NCI-H69 (cell line): ENCODE results near the gene MMP20.
A peak's percentile ranks its signal among the peaks of the same experiment; 100 is the strongest.

Experiments used
- DNase-seq: peaks from one replicate; lab custom pipeline; 2025; lab: John Stamatoyannopoulos, UW

The MMP20 gene

DNA sequence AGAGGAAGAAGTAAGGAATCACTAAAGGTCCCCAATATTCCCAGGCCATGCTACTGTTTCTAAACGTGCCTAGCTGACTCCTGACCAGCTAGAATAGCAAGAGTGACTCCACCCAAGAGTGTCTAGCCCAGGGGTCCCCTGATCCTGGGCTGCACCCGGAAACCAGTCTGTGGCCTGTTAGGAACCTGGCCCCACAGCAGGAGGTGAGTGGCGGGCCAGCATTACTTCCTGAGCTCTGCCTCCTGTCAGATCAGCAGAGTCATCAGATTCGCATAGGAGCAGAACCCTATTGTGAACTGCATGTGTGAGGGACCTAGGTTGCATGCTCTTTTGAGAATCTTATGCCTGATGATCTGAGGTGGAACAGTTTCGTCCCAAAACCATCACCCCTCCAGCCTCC, 2.0 kb downstream of the MMP20 start:
- DNase-seq, result no peak

DNA sequence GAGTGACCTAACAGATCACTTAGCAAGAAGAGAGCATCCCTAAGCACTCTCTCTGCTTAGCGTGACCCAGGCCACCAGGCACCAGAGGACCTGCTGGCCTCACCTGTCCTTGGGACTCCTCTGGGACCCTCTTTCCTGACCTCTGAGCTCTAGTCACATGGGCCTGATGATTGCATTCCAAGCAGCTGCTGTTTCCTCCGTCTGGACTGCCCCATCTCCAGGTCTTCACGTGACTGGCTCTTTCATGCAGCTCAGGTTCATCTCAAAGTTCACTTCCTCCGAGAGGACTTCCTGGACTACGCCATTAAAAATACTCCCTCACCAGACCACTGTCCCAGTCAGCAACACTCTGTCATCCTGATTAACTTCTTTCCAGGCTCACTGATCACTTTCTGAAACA, 2.9 kb downstream of the MMP20 start:
- DNase-seq, result no peak

DNA sequence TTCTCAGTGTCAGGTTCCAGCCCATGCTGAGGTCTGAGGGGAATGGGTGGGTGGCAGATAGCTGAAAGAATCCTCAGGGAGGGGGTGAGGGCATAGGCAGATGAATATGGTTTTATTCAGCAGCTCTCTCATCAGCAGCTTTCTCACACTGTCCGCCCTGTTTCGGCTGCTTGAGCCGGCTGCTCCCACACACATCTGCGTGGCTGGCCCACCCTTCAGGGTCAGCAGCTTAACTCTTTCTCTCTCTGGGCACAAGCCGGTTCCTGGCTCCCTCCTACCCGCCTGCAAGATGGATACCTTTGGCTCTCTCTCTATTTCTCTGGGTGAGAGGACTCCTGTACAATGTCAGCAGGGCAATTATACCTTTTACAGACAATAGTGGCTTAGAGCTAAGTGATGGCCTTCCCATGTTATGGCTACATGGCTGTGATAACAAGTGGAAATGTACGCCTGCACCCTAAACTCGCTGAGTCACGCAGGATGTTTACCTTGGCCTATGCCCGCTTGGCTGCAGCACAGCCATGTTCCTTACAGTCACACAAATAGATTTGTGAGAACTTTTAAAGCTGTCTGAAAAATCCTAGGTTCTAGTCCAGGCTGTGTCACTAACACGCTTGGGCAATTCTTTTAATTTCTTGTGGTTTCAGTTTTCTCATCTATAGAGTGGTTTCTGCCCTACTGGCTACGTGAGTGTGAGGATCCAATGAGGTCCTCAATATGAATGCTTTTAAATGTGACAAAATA, 4.1 kb downstream of the MMP20 start:
- peak; percentile 12 for DNase-seq

DNA sequence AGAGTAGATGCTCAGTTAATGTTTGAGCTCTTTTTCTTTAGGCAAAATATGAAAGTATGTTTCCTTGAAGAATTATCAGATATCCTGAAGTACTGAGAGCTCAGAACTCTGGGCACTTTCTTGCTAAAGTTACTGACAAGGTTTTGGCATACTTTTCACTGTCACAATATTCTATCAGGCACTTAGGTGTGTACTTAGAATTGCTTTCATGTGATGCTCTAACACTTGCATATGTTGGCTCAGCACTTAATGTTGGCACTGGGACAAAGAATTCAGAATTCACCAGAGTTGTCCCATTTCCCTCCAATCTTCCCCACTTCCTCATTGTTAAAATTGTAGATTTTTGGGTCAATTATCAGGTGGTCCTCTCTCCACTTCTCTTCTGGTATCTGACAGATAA, 5.0 kb downstream of the MMP20 start:
- DNase-seq, result no peak

DNA sequence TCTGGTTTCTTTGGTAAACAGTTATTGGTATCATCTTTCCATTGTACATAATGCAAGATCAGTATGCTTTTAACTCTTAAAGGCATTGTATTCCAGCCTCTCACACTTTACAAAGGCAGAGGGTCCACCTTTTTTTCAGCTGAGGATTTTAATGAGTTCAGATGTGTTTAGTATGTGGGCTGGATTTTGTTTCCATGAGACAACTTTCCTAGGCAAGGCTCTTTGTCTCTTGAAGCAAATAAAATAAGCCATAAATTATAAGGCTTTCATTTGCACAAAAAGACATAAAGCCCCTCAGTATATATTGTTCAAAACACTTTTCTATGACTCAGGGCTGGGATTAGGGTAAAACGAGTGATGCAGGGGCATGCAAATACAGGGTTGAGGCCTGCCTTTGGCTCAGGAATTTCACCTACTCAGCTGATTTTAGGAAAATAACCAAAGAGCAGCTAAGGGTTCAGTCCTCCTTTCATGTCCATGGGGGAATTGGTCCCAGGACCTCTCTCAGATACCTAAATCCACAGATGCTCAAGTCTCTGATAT, 7.6 kb downstream of the MMP20 start:
- DNase-seq, result no peak

DNA sequence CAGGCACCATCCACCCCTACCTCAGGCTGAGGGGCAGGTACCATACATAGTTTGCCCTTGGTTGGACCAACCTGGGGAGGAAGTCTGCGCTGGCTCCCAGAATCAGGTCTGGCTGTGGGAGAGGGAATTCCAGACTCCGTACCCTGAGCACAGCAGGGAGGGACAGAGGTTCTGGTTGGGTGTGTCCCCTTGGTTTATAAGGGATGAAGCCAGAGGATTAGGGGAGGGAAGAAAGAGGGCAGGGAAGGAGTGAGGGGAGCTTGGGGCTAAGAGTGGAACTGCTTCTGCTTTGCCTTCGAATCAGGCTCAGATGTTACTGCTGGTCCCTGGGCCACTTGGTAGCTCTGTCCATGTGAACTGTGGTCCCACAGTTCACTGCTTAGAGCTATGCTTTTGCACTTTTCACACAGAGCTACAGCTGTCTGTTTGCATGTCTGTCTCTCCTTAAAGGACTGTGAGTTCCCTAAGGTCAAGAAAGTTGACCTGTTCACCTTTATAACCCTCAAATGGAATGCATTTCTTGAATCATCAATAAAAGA, 9.2 kb downstream of the MMP20 start:
- DNase-seq, result no peak

DNA sequence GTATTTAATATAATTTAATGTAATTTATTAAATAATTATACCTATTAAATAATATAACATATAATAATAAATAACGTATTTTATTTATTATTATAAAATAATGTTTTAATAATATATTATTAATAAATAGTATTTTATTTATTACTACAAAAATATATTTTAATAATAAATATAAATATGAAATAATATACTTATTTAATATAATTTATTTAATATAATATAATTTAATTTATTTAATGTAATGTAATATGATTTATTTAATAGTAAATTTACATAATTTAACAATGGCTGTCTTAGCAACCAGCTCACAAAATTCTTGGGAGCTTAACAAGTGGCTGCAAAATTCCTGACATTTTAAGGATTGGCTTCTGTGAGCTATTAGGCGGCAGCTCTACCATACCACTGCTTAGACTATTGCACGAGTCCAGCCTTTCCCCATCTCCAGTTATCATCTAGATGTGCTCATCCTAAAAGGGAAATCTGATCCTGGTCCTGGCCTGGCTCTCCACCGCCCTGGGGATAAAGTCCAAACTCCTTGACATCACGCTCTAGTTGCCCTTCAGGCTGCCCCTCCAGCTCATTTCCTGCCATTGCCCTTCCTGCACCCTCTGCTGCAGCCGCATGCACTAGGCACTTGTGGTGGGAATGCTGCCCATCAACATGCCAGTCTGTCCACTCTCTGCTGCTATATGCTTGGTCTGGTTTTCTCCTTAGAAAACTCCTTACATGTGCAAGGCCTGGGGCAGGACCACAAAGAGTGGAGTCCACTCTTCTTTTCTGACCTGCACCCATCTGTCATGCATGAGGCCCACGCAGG, 9.8 kb downstream of the MMP20 start:
- DNase-seq, result no peak

DNA sequence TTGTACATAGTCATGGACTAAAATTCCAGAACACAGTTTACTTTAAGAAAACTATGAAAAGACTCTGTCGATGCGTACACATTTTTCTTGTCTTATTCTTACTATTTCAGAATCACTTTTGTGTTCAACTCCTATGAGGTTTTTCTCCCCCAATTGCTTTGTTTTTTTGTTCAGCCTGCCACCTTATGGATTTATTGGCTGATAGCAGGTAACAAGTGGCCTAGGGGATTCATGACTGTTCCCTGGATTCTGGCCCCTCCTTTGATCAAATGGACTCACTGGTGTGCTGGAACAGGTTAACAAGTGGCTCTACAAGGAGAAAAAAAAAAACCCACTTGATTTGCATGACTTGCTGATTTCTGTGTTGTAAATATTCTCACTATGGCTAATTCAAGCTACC, 10.6 kb downstream of the MMP20 start:
- peak; percentile 21 for DNase-seq

DNA sequence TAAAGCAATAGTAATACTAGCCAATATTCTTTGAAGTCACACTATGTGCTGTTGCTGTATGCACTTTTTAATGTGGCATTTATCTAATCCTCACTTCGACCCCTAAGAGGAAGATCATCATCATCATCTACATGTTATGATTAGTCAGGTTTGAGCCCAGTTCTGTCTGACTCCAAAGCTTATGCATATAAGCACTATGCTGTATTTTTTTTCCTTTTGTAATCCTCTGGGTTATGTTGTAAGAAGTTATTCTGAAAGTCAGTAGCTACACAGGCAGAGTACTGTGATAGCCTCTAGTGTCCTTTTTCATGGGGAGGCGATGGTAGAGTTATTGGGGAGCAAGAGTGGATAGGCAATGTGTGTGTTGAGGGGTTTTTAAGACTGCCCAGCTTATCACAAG, 11.1 kb downstream of the MMP20 start:
- no peak for DNase-seq

DNA sequence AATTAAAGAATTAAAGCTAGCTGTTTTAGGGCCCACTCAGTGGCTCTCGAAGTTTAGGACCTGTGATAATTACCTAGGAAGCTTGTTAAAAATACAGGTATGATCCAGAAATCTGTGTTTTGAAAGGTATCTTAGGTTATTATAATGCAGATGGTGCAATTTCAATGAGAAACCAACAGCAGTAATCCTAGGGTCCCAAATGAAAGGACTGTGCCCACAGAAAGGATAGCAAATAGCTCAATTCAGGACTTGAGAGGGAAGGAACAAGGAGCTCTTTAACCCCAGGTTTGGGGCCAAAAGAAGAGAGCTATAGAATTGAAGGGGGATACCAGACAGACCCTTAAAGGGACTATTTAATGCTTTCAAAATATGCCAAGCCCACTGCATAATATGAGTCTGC, 11.7 kb downstream of the MMP20 start:
- DNase-seq, result no peak

DNA sequence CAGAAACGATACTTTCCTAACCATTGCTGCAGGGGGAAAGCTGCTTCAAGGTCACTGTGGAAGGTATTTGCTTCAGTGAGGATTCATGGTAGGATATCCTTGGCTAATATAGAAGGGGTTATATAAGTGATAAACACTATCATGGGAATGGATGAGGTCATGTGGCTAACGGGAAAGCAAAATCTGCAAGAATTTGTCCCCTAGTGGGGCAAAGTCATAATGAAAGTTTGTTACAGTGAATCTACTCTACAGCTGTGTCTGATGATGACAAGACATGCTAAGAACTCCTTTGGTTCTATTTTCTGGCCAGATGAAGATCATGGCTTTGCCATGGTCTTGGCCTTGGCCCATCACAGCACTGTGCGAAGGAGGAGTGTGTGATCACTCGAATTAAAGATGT, 13.8 kb downstream of the MMP20 start:
- no peak for DNase-seq

DNA sequence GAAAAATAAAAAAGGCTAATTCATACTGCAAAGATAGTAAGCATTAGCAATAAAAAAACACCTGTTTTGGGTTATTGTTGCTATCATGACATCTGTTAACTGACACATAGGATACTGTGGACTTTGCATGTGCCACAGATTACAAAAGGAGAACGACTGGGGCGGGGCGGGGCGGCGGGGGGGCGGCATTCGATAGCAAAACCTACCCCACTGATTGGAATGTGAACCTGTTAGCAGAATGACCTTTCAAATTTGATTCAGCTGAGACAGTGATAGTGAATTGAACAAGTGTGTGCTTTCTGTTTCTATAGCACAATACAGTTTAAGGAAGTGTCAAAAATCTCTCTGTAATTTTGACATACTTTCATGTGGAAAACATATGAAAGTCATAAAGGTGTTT, 14.9 kb downstream of the MMP20 start:
- DNase-seq, result no peak

DNA sequence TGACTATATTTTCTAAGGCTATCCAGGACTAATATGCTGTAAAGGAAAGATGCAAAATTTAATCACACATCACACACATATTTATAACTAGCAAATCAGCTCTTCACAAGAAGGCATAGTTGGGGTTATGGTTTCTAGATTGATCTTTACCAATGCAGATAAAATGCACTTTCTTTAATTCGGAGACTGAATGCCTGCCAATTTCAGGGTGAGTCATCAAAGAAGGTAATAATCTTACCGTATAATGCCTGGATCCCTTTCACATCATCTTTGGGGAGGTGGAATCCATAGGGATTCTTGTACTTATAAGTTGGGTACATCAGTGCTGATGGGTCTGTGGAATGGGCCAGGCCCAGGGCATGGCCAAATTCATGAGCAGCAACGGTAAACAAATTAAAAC, 16.4 kb downstream of the MMP20 start:
- DNase-seq, result no peak

DNA sequence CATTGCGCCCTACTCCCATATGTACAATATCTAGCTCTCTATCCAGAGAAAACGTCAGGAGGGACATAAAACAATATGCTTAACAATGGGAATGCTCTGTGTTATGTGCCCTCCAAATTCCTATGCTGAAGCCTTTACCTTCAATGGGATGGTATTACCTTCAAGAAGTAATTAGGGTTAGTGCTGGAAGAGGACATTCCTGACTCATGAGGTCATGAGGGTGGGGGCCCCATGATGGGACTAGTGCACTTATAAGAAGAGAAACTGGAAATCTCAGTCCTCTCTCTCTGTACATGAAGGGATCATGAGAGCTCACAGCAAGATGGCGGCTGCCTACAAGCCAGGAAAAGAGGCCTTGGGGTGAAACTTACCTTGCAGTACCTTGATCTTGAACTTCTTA, 20.3 kb downstream of the MMP20 start:
- DNase-seq, result no peak

DNA sequence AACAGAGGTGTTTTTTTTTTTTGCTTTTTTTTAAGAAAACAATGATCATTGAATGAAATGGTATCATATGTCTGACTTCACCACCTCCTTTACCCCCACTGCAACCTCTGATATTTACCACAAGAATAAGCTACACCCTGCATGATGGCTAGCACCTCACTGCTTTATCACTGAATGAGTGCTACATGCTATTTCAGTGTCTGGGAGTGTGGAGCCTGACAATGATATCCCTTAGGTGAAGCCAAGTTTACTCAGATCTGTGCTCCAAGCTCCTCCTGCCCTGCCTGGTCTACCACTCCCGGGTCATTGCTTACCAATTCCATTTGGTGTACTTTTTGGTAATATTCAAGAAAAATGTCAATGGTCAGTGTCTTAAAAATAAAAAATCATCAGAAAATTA, 21.1 kb downstream of the MMP20 start:
- no peak for DNase-seq

DNA sequence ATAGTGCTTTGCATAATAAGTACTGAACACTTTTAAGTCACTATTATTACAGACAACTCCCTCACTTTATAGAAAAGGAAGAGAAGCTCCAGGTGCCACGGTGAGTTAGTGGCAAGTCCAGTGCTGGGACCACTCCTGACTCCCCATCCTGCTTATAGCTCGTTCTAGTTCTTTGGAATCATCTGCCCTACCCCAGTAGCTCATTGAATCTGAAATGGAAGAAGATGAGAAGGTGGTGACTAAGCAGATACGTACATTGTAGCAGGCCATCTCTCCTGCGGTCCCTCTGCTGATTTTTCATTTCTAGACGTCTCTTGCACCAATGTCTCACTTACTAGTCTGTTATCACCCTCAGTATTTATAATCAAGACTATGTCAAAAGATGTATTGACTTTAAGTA, 21.6 kb downstream of the MMP20 start:
- DNase-seq, result no peak

DNA sequence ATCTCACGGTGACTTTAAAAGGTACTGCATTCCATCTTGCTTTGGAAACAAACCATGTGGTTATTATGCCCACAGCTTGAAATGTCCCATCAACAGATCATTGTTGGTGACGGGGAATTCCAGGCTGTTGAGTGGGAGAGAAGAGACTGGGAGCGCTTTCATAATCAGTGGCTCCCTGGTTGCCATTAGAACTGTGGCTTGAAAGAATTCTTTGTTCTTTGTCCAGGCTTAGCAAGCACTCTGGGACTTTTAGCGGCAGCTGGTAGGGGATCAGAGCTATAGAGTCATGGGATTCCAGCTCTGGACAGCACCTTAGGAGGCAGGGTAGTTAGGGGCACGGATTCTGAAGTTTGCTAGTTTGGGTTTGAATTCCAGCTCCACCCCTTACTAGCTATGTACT, 22.0 kb downstream of the MMP20 start:
- DNase-seq, result no peak

DNA sequence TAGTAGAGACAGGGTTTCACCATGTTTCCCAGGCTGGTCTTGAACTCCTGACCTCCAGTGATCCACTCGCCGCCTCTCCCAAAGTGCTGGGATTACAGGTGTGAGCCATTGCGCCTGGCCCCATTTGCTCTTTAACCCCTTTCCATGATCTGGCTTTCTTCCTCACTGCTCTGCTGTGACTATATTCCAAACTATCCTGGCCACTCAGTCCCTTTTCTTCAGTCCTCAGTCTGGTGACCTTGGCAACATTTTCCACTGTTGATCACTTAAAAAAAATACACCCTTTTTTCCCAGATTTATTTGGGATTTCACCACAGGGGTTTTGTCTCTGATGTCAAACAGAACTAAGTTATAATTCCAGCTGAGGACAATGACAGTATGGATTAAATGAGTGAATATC, 24.5 kb downstream of the MMP20 start:
- DNase-seq, result no peak

DNA sequence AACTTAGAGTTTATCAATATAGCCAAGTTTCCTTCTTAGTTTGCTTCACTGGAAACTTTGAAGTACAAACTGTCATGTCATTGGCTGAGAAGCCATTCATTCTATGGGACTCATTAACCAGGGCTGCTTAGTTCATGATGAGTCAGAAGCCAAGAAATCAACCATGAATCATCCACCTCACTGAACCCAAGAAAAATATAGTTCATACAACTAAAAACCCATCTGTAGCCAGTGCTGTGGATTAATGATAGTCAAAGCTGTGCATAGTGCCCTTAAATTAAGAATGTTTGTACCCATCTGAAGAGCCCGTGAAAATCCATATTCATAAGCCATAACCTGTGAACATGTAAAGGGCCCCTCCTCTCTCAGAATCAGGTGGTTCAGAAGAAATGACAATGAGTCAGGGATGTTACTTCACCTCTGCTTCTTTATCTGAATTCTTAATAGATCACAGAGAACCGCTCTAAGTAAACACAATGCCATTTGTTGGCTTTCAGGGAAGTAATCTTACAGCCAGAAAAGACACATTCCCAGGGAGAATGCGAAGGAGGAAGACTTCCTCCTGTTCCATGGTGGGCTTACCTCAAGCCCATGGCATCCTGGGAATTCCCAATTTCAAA, 25.4 kb downstream of the MMP20 start:
- DNase-seq, result no peak

DNA sequence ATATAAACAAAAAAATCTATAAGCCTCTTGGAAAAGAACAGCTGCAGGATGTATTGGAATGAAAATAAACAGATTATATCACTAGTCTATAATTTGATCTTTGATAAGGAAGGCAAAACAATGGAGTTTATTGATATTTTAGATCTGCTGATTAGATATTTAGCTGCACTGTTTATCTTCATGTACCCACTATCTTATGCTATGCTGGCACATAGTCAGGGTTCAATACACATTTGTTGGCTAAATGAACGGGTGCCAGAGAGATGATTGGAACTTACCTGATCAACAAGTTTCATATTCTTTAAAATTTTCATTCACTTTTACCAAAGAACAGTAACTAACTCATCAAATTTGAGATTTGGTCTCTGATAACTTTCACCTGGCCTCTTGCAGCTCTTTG, 26.9 kb downstream of the MMP20 start:
- DNase-seq, result no peak

DNA sequence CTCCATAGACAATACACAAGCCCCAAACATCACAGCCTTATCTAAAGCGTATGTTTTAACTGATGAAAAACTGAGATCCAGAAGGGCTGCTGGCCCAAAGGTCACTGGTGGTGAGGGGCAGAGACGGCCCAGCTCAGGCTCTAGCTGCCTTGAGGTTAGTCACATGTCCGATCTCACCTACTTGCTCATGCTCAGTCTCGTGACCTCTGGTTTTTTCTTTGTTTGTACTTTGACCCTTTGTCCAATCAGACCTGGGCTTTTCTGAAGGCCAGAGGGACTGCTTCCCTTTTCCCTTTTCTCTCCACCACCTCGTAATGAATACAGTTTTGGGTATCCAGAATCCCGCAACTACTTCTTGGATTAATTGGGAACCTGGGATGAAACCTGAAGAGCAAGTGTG, 28.6 kb downstream of the MMP20 start:
- peak; percentile 11 for DNase-seq
